Measurements from ENCODE around the gene SYNE2. TPM values are rescaled to one million over a fixed set of nuclear protein-coding genes. Genes with fewer than 3 reads are reported as not detected.

SYNE2 gene
- total and polyA plus RNA-seq, 2 donors (not counting 3 experiments of a cell fraction or from before 2014, with no cell fraction given) = 16.0 to 53.7 TPM

GRCh38 chr14:64197996-64198395 is 345.2 kb downstream of the SYNE2 start:
- CTCF ChIA-PET = no interaction called here
- TF ChIP-seq POLR2AphosphoS5 (IDR thresholded peaks at IDR 0.05; ENCODE audit: insufficient read depth, low read depth, low read length) (no peak), EZH2 (IDR thresholded peaks at IDR 0.05; ENCODE audit: borderline replicate concordance, low read depth, low read length, severe bottlenecking) (no peak), MYC (IDR thresholded peaks at IDR 0.05; ENCODE audit: low read depth, low read length) (no peak), JUN (IDR thresholded peaks at IDR 0.05; ENCODE audit: borderline replicate concordance, insufficient read depth, insufficient read length, low read depth) (no peak), FOS (IDR thresholded peaks at IDR 0.05; ENCODE audit: borderline replicate concordance, insufficient read depth, low read length) (no peak), POLR2A (IDR thresholded peaks at IDR 0.05; ENCODE audit: low read depth, low read length) (no peak)
- Histone ChIP-seq H3K9me3 (replicated peaks; ENCODE audit: control insufficient read depth, insufficient read depth, low read length) (no peaks in the 10 kb centered on the region), H3K79me2 (ENCODE audit: control insufficient read depth, insufficient read depth, low read length) (no peaks in the 10 kb centered on the region), H2AFZ (ENCODE audit: low read depth, low read length) (no peak overlapping the region), H3K36me3 (ENCODE audit: control insufficient read depth in 2 of 2, extremely low read depth in 1 of 2, insufficient read depth in 2 of 2, low read length in 2 of 2) (no peaks in the 10 kb centered on the region), H3K27me3 (ENCODE audit: control insufficient read depth in 2 of 2, insufficient read depth in 2 of 2, low read length in 2 of 2) (no peaks in the 10 kb centered on the region), H3K27ac (ENCODE audit: insufficient read depth, low read depth, low read length) (no peak overlapping the region), H3K4me2 (ENCODE audit: insufficient read depth, low read length) (no peak overlapping the region), H3K9me1 (replicated peaks; ENCODE audit: control insufficient read depth, extremely low read depth, insufficient read depth, low read length) (no peaks in the 10 kb centered on the region), H3K9ac (replicated peaks; ENCODE audit: extremely low read depth, insufficient read depth, low read length) (no peak overlapping the region), H3K4me1 (ENCODE audit: control insufficient read depth, extremely low read depth, insufficient read depth, low read length) (no peaks in the 10 kb centered on the region), H4K20me1 (replicated peaks; ENCODE audit: control insufficient read depth, extremely low read depth, insufficient read depth, low read length) (no peaks in the 10 kb centered on the region), H3K4me3 (replicated peaks in 1 of 3; ENCODE audit: insufficient read depth in 1 of 3, low read depth in 1 of 3, low read length in 3 of 3) (no peak overlapping the region)
- FAIRE-seq = no peak
- no peak for DNase-seq (ENCODE audit: low read depth, low spot score)
- no TSS peak for BruUV-seq (replicated peaks)
- POLR2A ChIA-PET = no interaction called here
- intact Hi-C loops (cut with micrococcal nuclease) = no loop called here
- dilution Hi-C loops (cut with MboI; ENCODE audit: extremely low pct_ligation_motif_present, low sequenced_read_pairs) = no loop called here

DNA sequence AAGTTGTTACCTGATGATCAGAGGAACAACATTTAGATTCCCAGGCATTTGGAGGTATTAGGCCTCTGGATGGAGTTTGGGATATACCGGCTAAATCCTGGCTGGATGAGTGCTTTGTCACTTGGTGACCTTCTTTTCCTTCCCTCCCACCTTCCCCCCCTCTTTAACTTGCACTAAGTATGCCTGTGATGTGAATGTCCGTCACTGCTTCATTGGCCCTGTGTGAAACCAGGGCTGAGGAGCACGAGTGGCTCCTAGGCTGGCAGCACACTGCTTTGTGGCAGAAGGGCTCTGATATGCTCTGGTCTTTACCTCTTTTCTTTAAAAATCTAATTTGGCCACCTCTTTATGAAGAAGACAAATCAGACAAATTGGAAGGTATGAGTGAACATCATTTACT is 345.7 kb downstream of the SYNE2 start:
- Histone ChIP-seq H3K4me1 (ENCODE audit: control insufficient read depth, extremely low read depth, insufficient read depth, low read length) (no peaks in the 10 kb centered on the region), H3K27me3 (ENCODE audit: control insufficient read depth in 2 of 2, insufficient read depth in 2 of 2, low read length in 2 of 2) (no peaks in the 10 kb centered on the region), H2AFZ (ENCODE audit: low read depth, low read length) (no peak overlapping the region), H3K9ac (replicated peaks; ENCODE audit: extremely low read depth, insufficient read depth, low read length) (no peak overlapping the region), H3K4me2 (ENCODE audit: insufficient read depth, low read length) (no peak overlapping the region), H3K27ac (ENCODE audit: insufficient read depth, low read depth, low read length) (no peak overlapping the region), H3K9me1 (replicated peaks; ENCODE audit: control insufficient read depth, extremely low read depth, insufficient read depth, low read length) (no peaks in the 10 kb centered on the region), H3K4me3 (replicated peaks in 1 of 3; ENCODE audit: insufficient read depth in 1 of 3, low read depth in 1 of 3, low read length in 3 of 3) (no peak overlapping the region), H3K9me3 (replicated peaks; ENCODE audit: control insufficient read depth, insufficient read depth, low read length) (no peaks in the 10 kb centered on the region), H3K79me2 (ENCODE audit: control insufficient read depth, insufficient read depth, low read length) (no peaks in the 10 kb centered on the region), H4K20me1 (replicated peaks; ENCODE audit: control insufficient read depth, extremely low read depth, insufficient read depth, low read length) (no peaks in the 10 kb centered on the region), H3K36me3 (ENCODE audit: control insufficient read depth in 2 of 2, extremely low read depth in 1 of 2, insufficient read depth in 2 of 2, low read length in 2 of 2) (no peaks in the 10 kb centered on the region)
- POLR2A ChIA-PET = no interaction called here
- no peak for TF ChIP-seq POLR2A (IDR thresholded peaks at IDR 0.05; ENCODE audit: low read depth, low read length)
- no peak for TF ChIP-seq JUN (IDR thresholded peaks at IDR 0.05; ENCODE audit: borderline replicate concordance, insufficient read depth, insufficient read length, low read depth)
- no peak for TF ChIP-seq CTCF (IDR thresholded peaks at IDR 0.05; ENCODE audit: extremely low read depth in 1 of 2, insufficient read depth in 1 of 2, low read depth in 1 of 2, low read length in 2 of 2)
- TF ChIP-seq GATA2 (IDR thresholded peaks at IDR 0.05; ENCODE audit: insufficient read depth, insufficient read length, low read depth, low read length) = no peak
- intact Hi-C loops (cut with micrococcal nuclease) (no loop called here), dilution Hi-C loops (cut with MboI; ENCODE audit: extremely low pct_ligation_motif_present, low sequenced_read_pairs) (no loop called here)
- FAIRE-seq (no peak), DNase-seq (ENCODE audit: low read depth, low spot score) (no peak)
- BruUV-seq (replicated peaks) = no TSS peak
- CTCF ChIA-PET = no interaction called here

Measured in endothelial cell of umbilical vein (primary cell).